ENCODE measurements around the gene BRIP1. TPM values are rescaled to one million over a fixed set of nuclear protein-coding genes. Genes with fewer than 3 reads are reported as not detected.

Gene BRIP1
- total and polyA plus RNA-seq, 2 experiments from 2014 or later: 8.0 to 23.1 TPM

GRCh38 chr17:61672140-61672539 is 191.2 kb downstream of the BRIP1 start:
- DNase-seq (ENCODE audit: low spot score) (no peak), ATAC-seq (no peak)
- H3K4me3 ChIP-seq: no peak overlapping the region
- H3K4me3 Mint-ChIP-seq: no peak overlapping the region
- H4K20me1 ChIP-seq (replicated peaks; ENCODE audit: insufficient read depth): no peaks in the 10 kb centered on the region
- no peaks in the 10 kb centered on the region for H3K4me1 ChIP-seq (ENCODE audit: insufficient read depth)
- H3K27me3 ChIP-seq (ENCODE audit: insufficient read depth): no peaks in the 10 kb centered on the region
- no peak overlapping the region for H2AFZ ChIP-seq
- no peak overlapping the region for H3K27ac Mint-ChIP-seq
- H3K36me3 Mint-ChIP-seq (ENCODE audit: low read depth): no peaks in the 10 kb centered on the region
- no peak overlapping the region for H3K4me2 ChIP-seq
- TF ChIP-seq, protein P1, sequence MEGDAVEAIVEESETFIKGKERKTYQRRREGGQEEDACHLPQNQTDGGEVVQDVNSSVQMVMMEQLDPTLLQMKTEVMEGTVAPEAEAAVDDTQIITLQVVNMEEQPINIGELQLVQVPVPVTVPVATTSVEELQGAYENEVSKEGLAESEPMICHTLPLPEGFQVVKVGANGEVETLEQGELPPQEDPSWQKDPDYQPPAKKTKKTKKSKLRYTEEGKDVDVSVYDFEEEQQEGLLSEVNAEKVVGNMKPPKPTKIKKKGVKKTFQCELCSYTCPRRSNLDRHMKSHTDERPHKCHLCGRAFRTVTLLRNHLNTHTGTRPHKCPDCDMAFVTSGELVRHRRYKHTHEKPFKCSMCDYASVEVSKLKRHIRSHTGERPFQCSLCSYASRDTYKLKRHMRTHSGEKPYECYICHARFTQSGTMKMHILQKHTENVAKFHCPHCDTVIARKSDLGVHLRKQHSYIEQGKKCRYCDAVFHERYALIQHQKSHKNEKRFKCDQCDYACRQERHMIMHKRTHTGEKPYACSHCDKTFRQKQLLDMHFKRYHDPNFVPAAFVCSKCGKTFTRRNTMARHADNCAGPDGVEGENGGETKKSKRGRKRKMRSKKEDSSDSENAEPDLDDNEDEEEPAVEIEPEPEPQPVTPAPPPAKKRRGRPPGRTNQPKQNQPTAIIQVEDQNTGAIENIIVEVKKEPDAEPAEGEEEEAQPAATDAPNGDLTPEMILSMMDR (conservative IDR thresholded peaks at IDR 0.05; ENCODE audit: low read depth in 2 of 2): no peak
- no peak for TF ChIP-seq POLR2AphosphoS5 (IDR thresholded peaks at IDR 0.05; ENCODE audit: low read depth)
- no peak for TF ChIP-seq ZNF462 (CRISPR knock-in tag; IDR thresholded peaks at IDR 0.05)
- TF ChIP-seq STAT1 (IDR thresholded peaks at IDR 0.05; ENCODE audit: unreplicated experiment): no peak
- TF ChIP-seq, protein P2, sequence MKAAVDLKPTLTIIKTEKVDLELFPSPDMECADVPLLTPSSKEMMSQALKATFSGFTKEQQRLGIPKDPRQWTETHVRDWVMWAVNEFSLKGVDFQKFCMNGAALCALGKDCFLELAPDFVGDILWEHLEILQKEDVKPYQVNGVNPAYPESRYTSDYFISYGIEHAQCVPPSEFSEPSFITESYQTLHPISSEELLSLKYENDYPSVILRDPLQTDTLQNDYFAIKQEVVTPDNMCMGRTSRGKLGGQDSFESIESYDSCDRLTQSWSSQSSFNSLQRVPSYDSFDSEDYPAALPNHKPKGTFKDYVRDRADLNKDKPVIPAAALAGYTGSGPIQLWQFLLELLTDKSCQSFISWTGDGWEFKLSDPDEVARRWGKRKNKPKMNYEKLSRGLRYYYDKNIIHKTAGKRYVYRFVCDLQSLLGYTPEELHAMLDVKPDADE (IDR thresholded peaks at IDR 0.05): no peak
- TF ChIP-seq ZNF114 (CRISPR knock-in tag; IDR thresholded peaks at IDR 0.05): no peak
- no peak for TF ChIP-seq EZH2phosphoT487 (IDR thresholded peaks at IDR 0.05; ENCODE audit: unreplicated experiment)
- no peak for TF ChIP-seq NANOG (IDR thresholded peaks at IDR 0.05; ENCODE audit: borderline replicate concordance)
- TF ChIP-seq JUNB (IDR thresholded peaks at IDR 0.05; ENCODE audit: unreplicated experiment): no peak
- TF ChIP-seq EZH2 (IDR thresholded peaks at IDR 0.05; ENCODE audit: low read depth, unreplicated experiment): no peak
- no peak for TF ChIP-seq ZNF331 (CRISPR knock-in tag; IDR thresholded peaks at IDR 0.05; ENCODE audit: low read depth)
- no peak for TF ChIP-seq CREB1 (CRISPR knock-in tag; IDR thresholded peaks at IDR 0.05; ENCODE audit: low read depth)
- TF ChIP-seq, protein P3, sequence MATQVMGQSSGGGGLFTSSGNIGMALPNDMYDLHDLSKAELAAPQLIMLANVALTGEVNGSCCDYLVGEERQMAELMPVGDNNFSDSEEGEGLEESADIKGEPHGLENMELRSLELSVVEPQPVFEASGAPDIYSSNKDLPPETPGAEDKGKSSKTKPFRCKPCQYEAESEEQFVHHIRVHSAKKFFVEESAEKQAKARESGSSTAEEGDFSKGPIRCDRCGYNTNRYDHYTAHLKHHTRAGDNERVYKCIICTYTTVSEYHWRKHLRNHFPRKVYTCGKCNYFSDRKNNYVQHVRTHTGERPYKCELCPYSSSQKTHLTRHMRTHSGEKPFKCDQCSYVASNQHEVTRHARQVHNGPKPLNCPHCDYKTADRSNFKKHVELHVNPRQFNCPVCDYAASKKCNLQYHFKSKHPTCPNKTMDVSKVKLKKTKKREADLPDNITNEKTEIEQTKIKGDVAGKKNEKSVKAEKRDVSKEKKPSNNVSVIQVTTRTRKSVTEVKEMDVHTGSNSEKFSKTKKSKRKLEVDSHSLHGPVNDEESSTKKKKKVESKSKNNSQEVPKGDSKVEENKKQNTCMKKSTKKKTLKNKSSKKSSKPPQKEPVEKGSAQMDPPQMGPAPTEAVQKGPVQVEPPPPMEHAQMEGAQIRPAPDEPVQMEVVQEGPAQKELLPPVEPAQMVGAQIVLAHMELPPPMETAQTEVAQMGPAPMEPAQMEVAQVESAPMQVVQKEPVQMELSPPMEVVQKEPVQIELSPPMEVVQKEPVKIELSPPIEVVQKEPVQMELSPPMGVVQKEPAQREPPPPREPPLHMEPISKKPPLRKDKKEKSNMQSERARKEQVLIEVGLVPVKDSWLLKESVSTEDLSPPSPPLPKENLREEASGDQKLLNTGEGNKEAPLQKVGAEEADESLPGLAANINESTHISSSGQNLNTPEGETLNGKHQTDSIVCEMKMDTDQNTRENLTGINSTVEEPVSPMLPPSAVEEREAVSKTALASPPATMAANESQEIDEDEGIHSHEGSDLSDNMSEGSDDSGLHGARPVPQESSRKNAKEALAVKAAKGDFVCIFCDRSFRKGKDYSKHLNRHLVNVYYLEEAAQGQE (IDR thresholded peaks at IDR 0.05; ENCODE audit: unreplicated experiment): no peak
- H3K27ac ChIP-seq (ENCODE audit: low read depth): no peak overlapping the region
- no peaks in the 10 kb centered on the region for H3K9me2 ChIP-seq (ENCODE audit: insufficient read depth)
- no peaks in the 10 kb centered on the region for H3F3A ChIP-seq (replicated peaks; ENCODE audit: low read depth)
- H3K79me2 ChIP-seq (replicated peaks; ENCODE audit: insufficient read depth): no peaks in the 10 kb centered on the region
- H3K27me3 Mint-ChIP-seq (ENCODE audit: insufficient read depth, low read depth, poor library complexity): no peaks in the 10 kb centered on the region
- H3K4me1 Mint-ChIP-seq: no peaks in the 10 kb centered on the region
- peaks cover 7% of the 10 kb centered on the region; the same call in 1 of the 3 replicates for H3K9me3 Mint-ChIP-seq
- H3K36me3 ChIP-seq (ENCODE audit: insufficient read depth): no peaks in the 10 kb centered on the region

Data from GM23338 (cell line).